Measurements from ENCODE around the gene STAT2.

DNA sequence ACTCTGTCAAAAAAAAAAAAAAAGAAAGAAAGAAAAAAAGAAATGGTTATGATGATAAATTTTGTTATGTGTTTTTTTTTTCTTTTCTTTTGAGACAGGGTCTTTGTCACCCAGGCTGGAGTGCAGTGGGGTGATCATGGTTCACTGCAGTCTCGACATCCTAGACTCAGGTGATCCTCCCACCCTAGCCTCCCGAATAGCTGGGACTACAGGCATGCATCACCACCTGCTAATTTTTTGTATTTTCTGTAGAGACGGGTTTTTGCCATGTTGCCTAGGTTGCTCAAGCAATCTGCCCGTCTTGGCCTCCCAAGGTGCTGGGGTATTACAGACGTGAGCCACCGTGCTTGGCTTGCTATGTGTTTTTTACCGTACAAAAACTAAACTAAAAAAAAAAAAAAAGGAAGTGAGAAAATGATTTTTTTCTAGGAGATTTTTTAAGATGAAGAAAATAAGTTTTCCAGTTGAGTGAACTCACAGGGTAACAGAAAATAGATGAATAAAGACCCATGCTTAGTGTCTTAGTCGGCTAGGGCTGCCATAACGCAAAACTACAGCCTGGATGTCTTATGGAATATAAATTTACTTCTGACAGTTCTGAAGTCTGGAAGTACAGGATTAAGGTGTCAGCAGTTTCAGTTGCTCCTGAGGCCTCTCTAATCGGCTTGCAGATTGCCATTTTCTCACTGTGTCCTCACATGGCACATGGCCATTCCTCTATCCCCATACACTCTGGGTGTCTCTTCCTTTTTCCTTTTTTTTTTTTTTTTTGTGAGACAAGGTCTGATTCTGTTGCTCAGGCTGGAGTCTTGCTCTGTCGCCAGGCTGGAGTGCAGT, 15.9 kb upstream of the STAT2 start:
- TF ChIP-seq, protein P1, sequence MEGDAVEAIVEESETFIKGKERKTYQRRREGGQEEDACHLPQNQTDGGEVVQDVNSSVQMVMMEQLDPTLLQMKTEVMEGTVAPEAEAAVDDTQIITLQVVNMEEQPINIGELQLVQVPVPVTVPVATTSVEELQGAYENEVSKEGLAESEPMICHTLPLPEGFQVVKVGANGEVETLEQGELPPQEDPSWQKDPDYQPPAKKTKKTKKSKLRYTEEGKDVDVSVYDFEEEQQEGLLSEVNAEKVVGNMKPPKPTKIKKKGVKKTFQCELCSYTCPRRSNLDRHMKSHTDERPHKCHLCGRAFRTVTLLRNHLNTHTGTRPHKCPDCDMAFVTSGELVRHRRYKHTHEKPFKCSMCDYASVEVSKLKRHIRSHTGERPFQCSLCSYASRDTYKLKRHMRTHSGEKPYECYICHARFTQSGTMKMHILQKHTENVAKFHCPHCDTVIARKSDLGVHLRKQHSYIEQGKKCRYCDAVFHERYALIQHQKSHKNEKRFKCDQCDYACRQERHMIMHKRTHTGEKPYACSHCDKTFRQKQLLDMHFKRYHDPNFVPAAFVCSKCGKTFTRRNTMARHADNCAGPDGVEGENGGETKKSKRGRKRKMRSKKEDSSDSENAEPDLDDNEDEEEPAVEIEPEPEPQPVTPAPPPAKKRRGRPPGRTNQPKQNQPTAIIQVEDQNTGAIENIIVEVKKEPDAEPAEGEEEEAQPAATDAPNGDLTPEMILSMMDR (IDR thresholded peaks at IDR 0.05): no peak
- no peak for TF ChIP-seq POLR2A (IDR thresholded peaks at IDR 0.05)

Data from right lobe of liver (tissue), 4 donors.